Body of pancreas (tissue), 4 donors: Measurements from ENCODE around the gene WDR18.

Experiments
- CTCF ChIP-seq, 7 experiments: fragments of 450-650 bp in 4 of 7; fragments of 200-600 bp in 3 of 7; sonication (generic) in 3 of 7; IDR thresholded peaks; one replicate each; pipeline ENCODE4 v1.5.1; 2016 to 2019; ENCODE audit warnings: antibody characterized with exemption in 7 of 7
- POLR2A ChIP-seq, 3 donors: fragments of 450-650 bp; IDR thresholded peaks; one replicate each; pipeline ENCODE4 v1.6.1; 2016; ENCODE audit warnings: antibody characterized with exemption in 3 of 3, mild to moderate bottlenecking in 2 of 3

DNA sequence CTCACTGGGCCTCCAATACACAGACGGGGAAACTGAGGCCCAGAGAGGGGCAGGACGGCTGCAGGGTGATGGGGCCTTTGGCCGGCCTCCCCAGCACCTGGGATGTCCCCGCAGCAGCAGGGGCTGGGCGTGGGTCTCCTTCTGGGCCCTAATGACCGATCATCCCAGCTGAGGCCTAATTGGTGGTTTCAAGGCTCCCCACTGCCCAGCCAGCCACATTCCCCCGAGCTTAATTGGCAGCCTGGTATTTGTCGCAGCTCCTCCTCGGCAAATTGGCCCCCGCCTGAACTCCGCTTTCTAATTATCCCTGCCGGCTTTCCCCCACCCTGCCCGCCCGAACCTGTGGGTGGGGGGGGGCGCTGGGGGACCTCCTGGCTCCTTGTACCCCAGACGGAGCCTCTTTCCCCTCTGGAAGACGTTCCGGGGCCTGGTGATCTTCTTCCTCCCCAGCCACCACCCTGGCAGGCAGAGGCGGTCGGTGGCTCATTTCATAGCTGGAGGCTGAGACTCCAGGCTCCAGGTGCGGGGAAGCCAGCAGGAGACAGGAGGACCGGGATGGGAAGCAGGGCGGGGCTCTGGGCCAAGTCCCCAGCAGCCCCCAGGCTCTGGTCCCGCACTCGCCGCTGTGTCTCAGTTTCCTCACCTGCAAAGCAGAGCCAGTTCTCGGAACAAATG lies 27.2 kb upstream of the WDR18 start:
- TF ChIP-seq CTCF (IDR thresholded peaks at IDR 0.05) = no peak
- TF ChIP-seq POLR2A (IDR thresholded peaks at IDR 0.05) = no peak
